CD14-positive monocyte (primary cell): Measurements from ENCODE around the gene RNF17. TPM values are rescaled to one million over a fixed set of nuclear protein-coding genes. Genes with fewer than 3 reads are reported as not detected.

ENCODE experiments used
- DNase-seq, 3 donors: peaks; one replicate each; pipeline ENCODE4 v3.0.0-alpha.2; 2011 to 2022
- H2AFZ ChIP-seq: 2 replicates; pipeline ENCODE4 v1.6.0; 2012; ENCODE audit warnings: mild to moderate bottlenecking, low read depth, low read length, inconsistent platforms; ENCODE audit not compliant: insufficient read depth, poor library complexity, severe bottlenecking
- H3K27ac ChIP-seq, 2 donors: 1 replicate in 1 of 2; 2 replicates in 1 of 2; pipeline ENCODE4 v1.5.1; 2012 to 2013; ENCODE audit warnings: low read length in 2 of 2, control low read depth in 1 of 2, inconsistent platforms in 1 of 2, low read depth in 1 of 2, mild to moderate bottlenecking in 1 of 2
- H3K27me3 ChIP-seq, 2 donors: one replicate each; pipeline versions ENCODE4 v1.6.0 to v1.6.1; 2011 to 2013; ENCODE audit warnings: low read length in 2 of 2; ENCODE audit not compliant: control insufficient read depth in 2 of 2, insufficient read depth in 2 of 2
- H3K36me3 ChIP-seq, 2 donors: replicated peaks in 1 of 2; 1 replicate in 1 of 2; 2 replicates in 1 of 2; pipeline versions ENCODE4 v1.5.1 to v1.6.1; 2012 to 2013; ENCODE audit warnings: low read length in 2 of 2, control low read depth in 1 of 2, inconsistent platforms in 1 of 2, mild to moderate bottlenecking in 1 of 2; ENCODE audit not compliant: insufficient read depth in 2 of 2, control insufficient read depth in 1 of 2
- H3K4me1 ChIP-seq, 2 donors: 1 replicate in 1 of 2; 2 replicates in 1 of 2; pipeline versions ENCODE4 v1.5.1 to v1.6.1; 2012 to 2013; ENCODE audit warnings: low read length in 2 of 2, control low read depth in 1 of 2, inconsistent platforms in 1 of 2, mild to moderate bottlenecking in 1 of 2, moderate library complexity in 1 of 2; ENCODE audit not compliant: insufficient read depth in 2 of 2, control insufficient read depth in 1 of 2
- H3K4me2 ChIP-seq: replicated peaks from 2 replicates; pipeline ENCODE3; 2012; ENCODE audit warnings: low read length, moderate library complexity, mild to moderate bottlenecking; ENCODE audit not compliant: poor library complexity, severe bottlenecking; ENCODE audit errors: extremely low read depth
- H3K4me3 ChIP-seq, 3 experiments: fragments of 200-600 bp in 1 of 3; sonication (generic) in 1 of 3; replicated peaks in 1 of 3; 1 replicate in 2 of 3; 2 replicates in 1 of 3; pipeline ENCODE4 v1.5.1; 2011 to 2013; ENCODE audit warnings: low read length in 3 of 3, mild to moderate bottlenecking in 3 of 3, control low read depth in 2 of 3, low read depth in 2 of 3, inconsistent platforms in 1 of 3, moderate library complexity in 1 of 3
- H3K79me2 ChIP-seq: 2 replicates; pipeline ENCODE4 v1.6.0; 2012; ENCODE audit warnings: mild to moderate bottlenecking, control low read depth, inconsistent platforms, low read length, moderate library complexity; ENCODE audit not compliant: insufficient read depth
- H3K9ac ChIP-seq: 2 replicates; pipeline ENCODE4 v1.6.0; 2017; ENCODE audit warnings: low read length, mild to moderate bottlenecking; ENCODE audit not compliant: insufficient read depth, poor library complexity, severe bottlenecking
- H3K9me3 ChIP-seq, 2 donors: replicated peaks in 1 of 2; 1 replicate in 1 of 2; 2 replicates in 1 of 2; pipeline versions ENCODE4 v1.5.1 to v1.6.1; 2012 to 2013; ENCODE audit warnings: low read length in 2 of 2, control low read depth in 1 of 2; ENCODE audit not compliant: control insufficient read depth in 1 of 2, insufficient read depth in 1 of 2
- H4K20me1 ChIP-seq: 2 replicates; pipeline ENCODE4 v1.6.0; 2012; ENCODE audit warnings: mild to moderate bottlenecking, low read length, control low read depth, moderate library complexity; ENCODE audit not compliant: insufficient read depth
- H3K27ac Mint-ChIP-seq, 7 donors: one replicate each; pipeline ENCODE4 v1.8.0; 2020; ENCODE audit warnings: mild to moderate bottlenecking in 7 of 7, mixed read lengths in 7 of 7, moderate library complexity in 6 of 7, inconsistent platforms in 2 of 7
- H3K27me3 Mint-ChIP-seq, 3 donors: one replicate each; pipeline ENCODE4 v1.8.0; 2021 to 2022; ENCODE audit warnings: low read depth in 3 of 3, mild to moderate bottlenecking in 3 of 3, mixed read lengths in 3 of 3, moderate library complexity in 3 of 3, inconsistent platforms in 1 of 3
- H3K36me3 Mint-ChIP-seq, 2 donors: one replicate each; pipeline ENCODE4 v1.8.0; 2020; ENCODE audit warnings: mixed read lengths in 2 of 2, inconsistent platforms in 1 of 2, mild to moderate bottlenecking in 1 of 2
- H3K4me1 Mint-ChIP-seq: one replicate; pipeline ENCODE4 v1.8.0; 2020; ENCODE audit warnings: mild to moderate bottlenecking, mixed read lengths
- H3K4me3 Mint-ChIP-seq, 2 donors: one replicate each; pipeline ENCODE4 v1.8.0; 2020; ENCODE audit warnings: mild to moderate bottlenecking in 2 of 2, mixed read lengths in 2 of 2, moderate library complexity in 1 of 2
- H3K9me3 Mint-ChIP-seq, 7 donors: one replicate each; pipeline ENCODE4 v1.8.0; 2020 to 2022; ENCODE audit warnings: mixed read lengths in 7 of 7, mild to moderate bottlenecking in 6 of 7, moderate library complexity in 6 of 7, inconsistent platforms in 2 of 7
- CTCF ChIP-seq: fragments of 200-600 bp; IDR thresholded peaks from one replicate; pipeline ENCODE4 v1.8.0; 2022; ENCODE audit warnings: antibody characterized with exemption, mild to moderate bottlenecking
- WGBS: methylation state at CpG from one replicate; pipeline ENCODE4 v1.1.5; 2013; ENCODE audit warnings: missing lambda C conversion rate; ENCODE audit not compliant: insufficient coverage; 5-methylcytosine and 5-hydroxymethylcytosine counted together
- intact Hi-C, 2 donors: fragments of 100-400 bp; cut with micrococcal nuclease; formaldehyde crosslinking; loops; one replicate each; pipeline versions ENCODE4 v1.15.0 to v1.15.1; 2023
- polyA plus RNA-seq, 3 donors: library from polyadenylated mRNA; depleted of rRNA in 1 of 3; unstranded in 2 of 3; stranded (reverse) in 1 of 3; fragments of 300-500 nt in 2 of 3; fragments of >200 nt in 1 of 3; fragmentation: Illumina TruSeq in 2 of 3; gene quantifications; 1 replicate in 2 of 3; 2 replicates in 1 of 3; pipeline ENCODE4 v1.2.3, GENCODE V29; 2012 to 2021

RNF17 gene
- polyA plus RNA-seq, 3 donors, result not detected

GRCh38 chr13:24916464-24916863 lies 152.5 kb downstream of the RNF17 start:
- TF ChIP-seq CTCF, result no peak
- Histone ChIP-seq H3K79me2 (peaks cover 72% of the 10 kb centered on the region), H3K9ac (no peak overlapping the region), H4K20me1 (no peaks in the 10 kb centered on the region), H3K4me3 (no peak overlapping the region), H3K27me3 (no peaks in the 10 kb centered on the region), H3K4me1 (peaks cover under 1 to 3% of the 10 kb centered on the region in 2 donors), H3K9me3 (no peaks in the 10 kb centered on the region), H3K27ac (no peak overlapping the region), H3K36me3 (no peaks in the 10 kb centered on the region), H3K4me2 (no peak overlapping the region), H2AFZ (no peak overlapping the region)
- no peak overlapping the region for H3K4me3 Mint-ChIP-seq
- H3K27ac Mint-ChIP-seq, result no peak overlapping the region
- peaks cover 5% of the 10 kb centered on the region for H3K4me1 Mint-ChIP-seq
- DNase-seq, result no peak
- H3K36me3 Mint-ChIP-seq, result peaks cover 0 to 3% of the 10 kb centered on the region in 2 donors
- no peaks in the 10 kb centered on the region for H3K27me3 Mint-ChIP-seq
- no peaks in the 10 kb centered on the region for H3K9me3 Mint-ChIP-seq
- intact Hi-C loops, result no loop called here

GRCh38 chr13:24921003-24921402 lies 157.0 kb downstream of the RNF17 start:
- H3K79me2 ChIP-seq, result peaks cover 63% of the 10 kb centered on the region
- H3K27me3 ChIP-seq, result no peaks in the 10 kb centered on the region
- peaks cover 8 to 12% of the 10 kb centered on the region in 2 donors for H3K4me1 ChIP-seq
- no peaks in the 10 kb centered on the region for H3K9me3 ChIP-seq
- H3K27me3 Mint-ChIP-seq, result no peaks in the 10 kb centered on the region
- no peak overlapping the region for H3K4me3 ChIP-seq
- intact Hi-C loops, result loop anchor here in 1 of 2 donors (10.0 kb wide), 1 partner anchor 1546 kb away; no protein-coding TSS in a partner anchor
- no peaks in the 10 kb centered on the region for H3K36me3 ChIP-seq
- no peak overlapping the region for H2AFZ ChIP-seq
- no peak overlapping the region for H3K4me3 Mint-ChIP-seq
- peaks cover 15% of the 10 kb centered on the region for H3K4me1 Mint-ChIP-seq
- no peak overlapping the region for H3K9ac ChIP-seq
- H3K9me3 Mint-ChIP-seq, result peaks cover 0 to 3% (median 0%) of the 10 kb centered on the region in 7 donors
- H3K4me2 ChIP-seq, result no peak overlapping the region
- WGBS, result 100% methylated on average over 2 of the region's 6 CpGs
- no peak for TF ChIP-seq CTCF
- no peak for DNase-seq
- no peak overlapping the region for H3K27ac ChIP-seq
- peak overlapping the region in 2 of 7 donors; percentile 13 to 33 for H3K27ac Mint-ChIP-seq
- H3K36me3 Mint-ChIP-seq, result no peaks in the 10 kb centered on the region
- no peaks in the 10 kb centered on the region for H4K20me1 ChIP-seq
